Dedifferentiated amniotic fluid mesenchymal stem cell (primary cell): ENCODE data around the gene DLGAP1.
"Not testable (repeated sequence)": the region's sequence is repeated elsewhere in the genome, so short reads cannot be mapped to it uniquely, and the experiment has no call there.

ENCODE experiments used
- DNase-seq: peaks from one replicate; pipeline ENCODE4 v3.0.0-alpha.2; 2016; ENCODE audit errors: extremely low spot score

Gene DLGAP1

GRCh38 chr18:3604498-3605408, 850.4 kb downstream of the DLGAP1 start:
- peak; percentile 90 for DNase-seq

DNA sequence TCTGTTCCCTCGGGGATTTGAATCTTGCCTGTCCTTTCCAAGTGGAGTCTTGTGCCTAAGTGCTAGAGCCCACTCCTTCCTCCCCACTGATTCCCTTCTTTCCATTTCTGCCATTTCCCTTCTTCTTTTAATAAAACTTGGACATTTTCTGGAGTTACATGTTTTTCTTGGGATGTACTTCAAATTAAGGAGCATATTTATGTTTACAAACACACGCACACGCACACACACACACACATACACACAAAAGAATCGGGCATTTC, 850.9 kb downstream of the DLGAP1 start:
- no peak for DNase-seq

DNA sequence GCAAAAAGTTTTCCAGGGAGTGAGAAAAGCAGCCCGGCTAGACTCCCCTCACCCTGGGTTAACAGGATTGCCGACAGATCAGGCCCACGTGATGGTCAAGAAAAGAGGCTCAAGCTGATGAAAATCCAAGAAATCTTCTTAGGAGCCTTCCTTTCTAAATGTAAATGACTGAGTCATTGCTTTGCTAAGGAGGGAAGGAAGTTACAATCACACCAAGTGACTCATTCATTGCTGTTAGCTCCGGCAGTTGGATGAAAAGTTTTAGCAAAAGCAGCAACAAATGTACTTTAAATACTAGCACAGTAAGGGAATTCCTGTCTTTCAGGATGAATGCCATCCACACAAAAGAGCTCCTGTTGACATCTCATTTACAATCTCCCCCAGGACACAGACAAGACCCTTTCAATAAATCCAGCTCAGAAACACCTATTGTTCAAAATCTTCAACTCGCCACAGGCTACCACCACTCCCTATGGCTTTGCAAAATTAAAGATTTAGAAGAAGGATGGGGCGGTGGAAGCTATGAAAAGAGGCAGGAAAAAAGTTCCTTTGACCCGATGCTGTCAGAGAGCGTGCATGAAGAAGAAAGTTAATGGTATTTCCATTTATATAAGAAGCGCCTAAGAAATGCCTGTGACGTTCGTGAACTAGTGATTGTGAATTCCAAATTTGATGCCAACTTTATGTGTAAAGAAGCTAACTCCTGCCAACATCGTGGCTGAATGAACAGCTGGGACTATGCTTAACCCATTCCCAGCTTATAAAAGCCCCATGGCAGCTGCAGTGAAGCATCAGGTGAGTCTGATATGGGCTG, 851.5 kb downstream of the DLGAP1 start:
- peak; percentile 99 for DNase-seq

GRCh38 chr18:3601106-3601755, 853.9 kb downstream of the DLGAP1 start:
- not testable (repeated sequence) for DNase-seq

GRCh38 chr18:3599861-3600260, 855.2 kb downstream of the DLGAP1 start:
- DNase-seq: no peak

DNA sequence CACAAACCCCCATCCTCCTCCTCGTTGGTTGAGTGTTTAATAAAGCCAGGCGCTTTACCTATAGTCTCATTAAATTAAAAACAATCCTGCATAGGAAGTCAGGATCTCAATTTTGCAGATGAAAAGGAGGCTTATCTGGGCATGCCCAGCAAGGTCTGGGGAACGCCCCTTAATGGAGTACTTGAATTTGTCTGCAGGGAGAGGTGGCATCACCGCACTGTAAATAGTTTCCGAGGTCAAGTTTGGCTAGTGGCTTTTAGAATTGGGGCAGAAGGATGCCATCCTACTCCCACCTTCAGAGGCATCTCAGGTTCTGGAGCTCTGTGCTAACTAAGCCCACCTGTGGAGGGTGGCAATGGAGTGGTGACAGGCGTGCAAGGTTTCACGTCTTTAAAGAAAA, 855.9 kb downstream of the DLGAP1 start:
- DNase-seq: no peak

DNA sequence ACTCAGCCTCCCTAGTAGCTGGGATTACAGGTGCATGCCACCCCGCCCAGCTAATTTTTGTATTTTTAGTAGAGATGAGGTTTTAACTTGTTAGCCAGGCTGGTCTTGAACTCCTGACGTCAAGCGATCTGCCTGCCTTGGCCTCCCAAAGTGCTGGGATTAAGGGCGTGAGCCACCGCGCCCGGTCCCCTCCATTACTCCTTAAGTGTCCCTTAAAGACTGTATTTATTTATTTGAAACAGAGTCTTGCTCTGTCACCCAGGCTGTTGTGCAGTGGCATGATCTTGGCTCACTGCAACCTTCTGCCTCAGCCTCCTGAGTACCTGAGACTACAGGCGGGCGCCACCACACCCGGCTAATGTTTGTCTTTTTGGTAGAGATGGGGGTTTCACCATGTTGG, 856.5 kb downstream of the DLGAP1 start:
- no peak for DNase-seq

GRCh38 chr18:3597409-3598357, 857.4 kb downstream of the DLGAP1 start:
- DNase-seq: no peak

DNA sequence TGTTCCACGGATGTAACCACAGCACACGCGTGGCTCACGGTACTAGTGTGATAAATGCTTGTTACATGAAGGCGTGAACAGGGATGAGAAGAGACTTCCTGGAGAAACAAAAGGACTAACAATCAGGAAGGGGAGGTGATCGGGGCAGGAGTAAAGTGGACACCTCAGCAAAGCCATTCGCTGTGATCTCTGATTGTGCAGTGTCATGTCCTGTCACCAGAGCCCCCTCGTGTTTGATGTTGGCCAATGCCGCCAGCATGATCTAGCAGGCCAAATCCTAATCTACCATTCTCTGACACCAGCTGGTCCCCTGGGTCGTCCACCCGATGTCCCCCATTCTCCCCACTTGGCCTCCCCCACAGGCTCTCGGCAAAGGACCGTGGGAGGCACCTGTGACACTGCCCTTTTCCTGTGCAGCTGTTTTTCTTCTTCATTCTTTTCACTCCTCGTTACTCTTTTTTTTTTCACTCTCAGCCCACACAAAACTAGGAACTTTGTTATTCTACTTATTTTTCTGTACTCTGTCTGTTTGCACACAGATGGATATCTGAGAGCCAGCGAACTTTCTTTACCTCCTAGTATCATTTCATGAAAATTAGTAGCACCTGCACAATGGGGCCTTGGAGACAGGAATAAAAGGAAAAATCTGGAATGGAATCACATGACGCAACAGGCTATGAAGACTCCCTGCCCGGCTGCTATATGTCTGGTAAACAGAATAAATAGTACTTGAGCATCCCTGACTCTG, 858.3 kb downstream of the DLGAP1 start:
- DNase-seq: no peak

DNA sequence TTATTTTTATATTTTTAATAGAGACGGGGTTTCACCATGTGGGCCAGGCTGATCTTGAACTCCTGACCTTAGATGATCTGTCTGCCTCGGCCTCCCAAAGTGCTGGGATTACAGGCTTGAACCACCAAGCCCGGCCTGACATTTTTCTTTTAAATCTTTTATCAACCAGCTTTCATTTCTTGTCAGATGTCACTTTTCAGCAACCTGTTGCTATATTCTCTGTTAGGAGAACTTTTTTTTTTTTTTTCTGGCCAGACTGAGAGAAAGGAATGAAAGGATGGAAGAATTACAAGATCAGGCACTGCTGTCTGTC, 858.8 kb downstream of the DLGAP1 start:
- DNase-seq: no peak

DNA sequence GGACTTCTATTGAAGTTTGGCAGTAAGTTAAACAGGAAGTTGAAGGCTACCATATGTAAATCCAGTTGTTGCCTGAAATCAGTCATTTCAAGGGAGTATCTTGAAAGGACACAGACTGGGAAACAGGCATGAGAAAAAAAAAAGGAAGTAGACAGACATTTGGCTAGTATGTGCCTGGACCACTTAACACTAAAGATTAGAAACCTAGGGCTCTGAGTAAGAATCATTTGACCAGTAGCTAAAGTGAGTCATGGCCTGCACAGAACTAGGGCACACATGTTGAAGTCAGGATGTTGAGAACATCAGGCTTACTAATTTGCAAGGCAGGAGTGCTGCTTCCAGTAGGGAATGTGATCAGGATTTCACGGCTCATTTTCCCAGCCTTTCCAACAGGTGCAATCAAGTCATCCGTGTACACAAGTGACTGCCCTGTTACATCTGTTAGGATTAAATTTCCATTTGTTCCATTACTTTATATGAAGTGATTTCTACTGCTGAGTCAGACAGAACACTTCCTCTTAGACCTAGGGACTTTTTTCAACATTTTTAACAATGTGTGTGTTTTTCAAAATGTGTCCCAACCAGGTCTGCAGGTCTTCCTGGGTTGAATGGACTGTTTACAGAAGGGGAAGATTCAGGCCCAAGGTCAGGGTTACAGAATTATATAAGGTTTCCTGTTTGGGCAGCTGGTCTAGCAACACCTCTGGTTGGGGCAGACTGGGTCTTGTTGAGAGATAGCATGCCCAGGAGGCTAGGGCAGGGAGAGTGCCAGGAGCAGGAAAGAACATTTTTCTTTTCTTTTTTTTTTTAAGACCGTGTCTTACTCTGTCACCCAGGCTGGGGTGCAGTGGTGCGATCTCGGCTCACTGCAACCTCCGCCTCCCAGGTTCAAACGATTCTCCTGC, 859.5 kb downstream of the DLGAP1 start:
- DNase-seq: peak; percentile 87

GRCh38 chr18:3594760-3595368, 860.2 kb downstream of the DLGAP1 start:
- peak; percentile 37 for DNase-seq

DNA sequence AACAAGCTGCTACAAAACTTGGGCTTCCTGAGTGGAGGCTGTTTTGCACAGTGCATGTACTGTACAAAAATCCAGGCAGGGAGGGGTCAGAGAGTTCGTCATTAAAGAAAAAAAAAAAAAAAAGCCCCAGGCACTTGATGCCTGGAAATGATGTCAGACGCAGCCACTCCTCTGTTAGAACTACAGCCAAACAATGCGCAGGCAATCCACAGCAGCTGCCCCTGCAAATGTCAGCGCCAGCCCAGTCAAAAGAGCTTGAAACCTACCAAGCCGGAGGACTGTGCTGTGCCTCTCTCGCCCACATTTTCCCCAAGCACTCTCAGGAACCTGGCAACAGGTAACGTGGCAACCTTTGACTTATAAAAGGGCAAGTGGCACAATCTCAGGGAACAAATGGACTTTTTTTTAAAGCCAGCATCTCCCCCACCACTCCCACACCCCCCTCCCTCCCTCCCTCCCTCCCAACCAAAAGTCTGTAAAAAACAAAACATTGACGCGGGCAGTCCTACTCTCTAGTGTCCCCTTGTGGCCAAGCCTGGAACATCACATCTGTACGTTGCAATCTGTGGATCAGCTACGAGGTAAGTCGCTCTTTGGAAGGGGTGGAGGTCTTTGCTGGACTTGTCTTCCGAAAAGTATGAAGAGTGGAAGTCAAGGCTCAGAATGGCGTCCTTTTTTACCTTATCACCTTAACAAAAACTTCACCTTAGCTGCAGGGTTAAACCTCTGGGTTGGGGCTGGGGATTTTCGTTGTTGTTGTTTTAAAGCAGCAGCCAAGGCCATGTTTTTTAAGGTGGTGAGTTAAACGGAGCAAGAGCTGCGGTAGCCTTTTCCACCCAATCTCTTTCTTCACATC, 861.0 kb downstream of the DLGAP1 start:
- DNase-seq: peak; percentile 96

- no peak for DNase-seq
These were observed 861.7 kb downstream of the DLGAP1 start for GRCh38 chr18:3593381-3593903.

DNA sequence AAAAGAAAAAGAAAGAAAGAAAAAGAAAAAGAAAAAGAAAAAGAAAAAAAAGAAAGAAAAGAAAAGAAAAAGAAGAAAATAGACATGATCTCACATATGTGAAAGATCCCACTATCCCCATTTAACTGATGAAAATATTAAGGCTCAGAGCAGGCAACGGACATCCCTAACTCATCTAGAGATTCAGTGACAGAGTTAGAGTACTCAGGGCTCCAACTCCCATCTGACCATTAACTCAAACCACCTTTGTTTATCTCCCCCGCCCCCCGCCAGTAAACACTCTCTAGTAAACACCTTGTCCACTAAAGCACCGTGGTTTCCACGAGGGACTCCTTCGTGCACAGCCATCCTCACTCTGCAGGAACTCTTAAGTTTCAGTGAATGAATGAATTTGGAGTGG, 862.2 kb downstream of the DLGAP1 start:
- no peak for DNase-seq

DNA sequence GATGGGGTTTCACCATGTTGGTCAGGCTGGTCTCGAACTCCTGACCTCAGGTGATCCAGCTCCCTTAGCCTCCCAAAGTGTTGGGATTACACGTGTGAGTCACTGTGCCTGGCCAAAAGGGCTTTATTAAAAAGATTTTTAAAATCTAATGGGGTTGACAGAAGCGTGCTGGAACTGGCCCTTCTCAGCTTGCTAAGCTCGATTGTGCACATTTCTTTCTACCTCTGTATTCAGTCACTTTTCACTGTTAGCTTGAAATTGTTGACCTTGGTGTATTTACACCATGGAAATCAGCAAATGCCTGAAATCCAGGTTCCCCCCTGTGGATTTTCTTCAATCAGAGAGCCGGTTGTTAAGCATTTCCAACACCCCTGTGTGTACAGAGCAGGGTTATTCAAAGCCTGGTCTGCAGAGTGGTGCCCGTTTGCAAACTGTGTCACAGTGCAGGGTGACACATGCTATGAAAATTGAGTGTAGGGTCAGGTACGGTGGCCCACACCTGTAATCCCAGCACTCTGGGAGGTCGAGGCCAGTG, 864.9 kb downstream of the DLGAP1 start:
- no peak for DNase-seq

DNA sequence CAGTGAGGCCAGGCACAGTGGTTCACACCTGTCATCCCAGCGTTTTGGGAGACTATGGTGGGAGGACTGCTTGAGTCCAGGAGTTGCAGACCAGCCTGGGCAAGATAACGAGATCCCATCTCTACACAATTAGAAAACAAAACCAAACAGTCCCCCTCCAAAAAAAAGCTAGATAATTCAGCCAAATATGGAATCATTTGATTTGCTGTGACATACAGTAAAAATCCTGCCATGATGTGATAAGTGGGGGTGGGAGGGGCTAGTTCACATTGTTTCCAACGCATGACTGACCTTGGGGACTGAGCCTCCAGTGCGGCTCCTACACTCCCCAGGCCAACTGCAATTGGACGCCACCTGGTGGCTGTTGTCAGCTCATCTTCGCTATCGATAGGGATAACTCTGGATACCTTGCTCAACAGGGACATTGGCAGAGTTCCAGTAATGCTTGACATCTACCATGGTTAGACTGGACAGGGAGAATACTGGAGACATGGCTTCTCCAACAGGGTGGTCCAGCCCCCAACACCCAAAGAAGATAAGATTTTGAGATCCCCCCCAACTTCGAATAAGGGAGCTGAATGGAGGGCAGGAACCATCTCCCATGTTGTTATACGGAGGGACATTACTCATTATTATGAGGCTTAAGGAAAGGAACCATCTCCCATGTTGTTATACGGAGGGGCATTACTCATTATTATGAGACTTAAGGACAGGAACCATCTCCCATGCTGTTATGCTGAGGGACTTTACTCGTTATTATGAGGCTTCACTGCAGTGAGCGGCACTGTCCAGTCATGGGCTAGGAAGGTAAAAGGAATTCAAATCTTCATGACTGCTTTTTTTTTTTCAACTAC, 869.2 kb downstream of the DLGAP1 start:
- DNase-seq: peak; percentile 41
